Panc1 (cell line): ENCODE data around the gene PGBD1. TPM values are rescaled to one million over a fixed set of nuclear protein-coding genes. Genes with fewer than 3 reads are reported as not detected.

ENCODE experiments used
- ATAC-seq: fragments of 200-7000 bp; cut with Tn5 transposase; 2 replicates; pipeline ENCODE4 v1.9.1; 2020; ENCODE audit warnings: mild to moderate bottlenecking, moderate library complexity
- BruUV-seq: library from RNA; stranded (reverse); fragments of 400-500 nt; replicated peaks from 2 replicates; lab custom pipeline; 2021; lab: Mats Ljungman, UMichigan
- CTCF ChIA-PET: fragments of 300-600 bp; sonication (Branson Sonifier 250); formaldehyde crosslinking; loops from one replicate; lab custom pipeline; 2022; ENCODE audit warnings: antibody characterized with exemption; lab: Charles Lee
- POLR2A ChIA-PET: fragments of 300-600 bp; sonication (Branson Sonifier 250); formaldehyde crosslinking; loops from one replicate; lab custom pipeline; 2022; ENCODE audit warnings: antibody characterized with exemption; lab: Charles Lee
- DNase-seq: peaks from one replicate; pipeline ENCODE4 v3.0.0-alpha.2; 2010; ENCODE audit warnings: low read depth, low spot score
- H3K27ac ChIP-seq: 2 replicates; pipeline ENCODE4 v1.5.1; 2011; ENCODE audit warnings: mild to moderate bottlenecking, low read length, inconsistent platforms
- H3K27me3 ChIP-seq: fragments of 200-500 bp; sonication (Bioruptor generic); 2 replicates; pipeline ENCODE4 v1.6.0; 2014; ENCODE audit warnings: low read length, inconsistent platforms; ENCODE audit not compliant: control insufficient read depth, insufficient read depth
- H3K36me3 ChIP-seq: fragments of 200-500 bp; sonication (Bioruptor generic); 2 replicates; pipeline ENCODE4 v1.5.1; 2014; ENCODE audit warnings: inconsistent platforms, mild to moderate bottlenecking, low read length, moderate library complexity; ENCODE audit not compliant: control insufficient read depth, insufficient read depth
- H3K4me1 ChIP-seq: 2 replicates; pipeline ENCODE4 v1.5.1; 2011; ENCODE audit warnings: inconsistent platforms, mild to moderate bottlenecking, low read length, moderate library complexity; ENCODE audit not compliant: control insufficient read depth, insufficient read depth
- H3K4me3 ChIP-seq, 2 experiments: 2 replicates each; pipeline ENCODE4 v1.5.1; 2011 to 2012; ENCODE audit warnings: low read depth in 2 of 2, low read length in 2 of 2, mild to moderate bottlenecking in 2 of 2, inconsistent platforms in 1 of 2, moderate library complexity in 1 of 2
- H3K9me3 ChIP-seq: fragments of 200-500 bp; sonication (Bioruptor generic); 2 replicates; pipeline ENCODE4 v1.5.1; 2014; ENCODE audit warnings: low read depth, mild to moderate bottlenecking, inconsistent platforms, low read length, moderate library complexity; ENCODE audit not compliant: control insufficient read depth, insufficient read depth
- POLR2AphosphoS5 ChIP-seq: IDR thresholded peaks from 2 replicates; pipeline ENCODE4 v1.6.1; 2012; ENCODE audit warnings: mild to moderate bottlenecking, low read depth, low read length, moderate library complexity
- SIN3A ChIP-seq: IDR thresholded peaks from 2 replicates; pipeline ENCODE4 v1.6.1; 2012; ENCODE audit warnings: low read depth, mild to moderate bottlenecking, low read length, moderate library complexity, borderline replicate concordance; ENCODE audit not compliant: insufficient read depth
- TCF7L2 ChIP-seq: IDR thresholded peaks from 2 replicates; pipeline ENCODE4 v1.6.1; 2011; ENCODE audit warnings: mild to moderate bottlenecking, low read depth, low read length, inconsistent platforms
- in situ Hi-C: cut with HindIII; loops from 2 replicates; pipeline ENCODE4 v1.10.0; 2016; ENCODE audit warnings: low sequenced_read_pairs, low pct_unique_long_range_greater_than_20kb
- intact Hi-C: fragments of 100-400 bp; cut with micrococcal nuclease; formaldehyde crosslinking; loops from one replicate; pipeline ENCODE4 v1.10.0; 2022; ENCODE audit not compliant: unreplicated experiment
- total RNA-seq: library from RNA; stranded (reverse); gene quantifications from one replicate; pipeline ENCODE4 v1.2.1, GENCODE V29; 2021; ENCODE audit not compliant: unreplicated experiment
- TF ChIP-seq, protein P1 (sequence below): fragments of 450-650 bp; IDR thresholded peaks from 2 replicates; pipeline ENCODE4 v1.5.1; 2017; ENCODE audit warnings: mild to moderate bottlenecking
- TF ChIP-seq, protein P2 (sequence below), 2 experiments: IDR thresholded peaks; 2 replicates each; pipeline ENCODE4 v1.6.1; 2011 to 2012; ENCODE audit warnings: low read depth in 2 of 2, control low read depth in 1 of 2, low read length in 1 of 2, mild to moderate bottlenecking in 1 of 2, moderate library complexity in 1 of 2; ENCODE audit not compliant: insufficient read depth in 1 of 2

PGBD1 gene
- total RNA-seq, 1 experiment from 2014 or later = 7.6 TPM

DNA sequence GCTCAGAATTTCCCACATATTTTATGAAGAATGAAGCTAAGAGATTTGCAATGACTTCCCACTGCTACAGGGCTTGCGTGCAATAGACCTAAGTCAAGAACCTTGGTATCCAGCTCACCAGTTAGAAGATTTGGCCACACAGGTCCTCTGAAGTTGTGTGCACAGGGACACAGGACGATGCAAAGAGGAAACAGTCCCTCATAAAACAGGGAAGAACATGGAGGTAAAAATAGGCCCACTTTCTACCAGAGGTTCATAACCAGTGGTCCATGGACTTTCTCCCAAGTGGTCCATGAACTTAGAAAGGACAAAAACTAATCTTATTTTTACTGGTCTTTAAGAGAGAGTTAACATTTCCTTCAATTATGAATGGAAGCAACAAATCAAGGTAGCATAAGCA lies 30.6 kb upstream of the PGBD1 start:
- Histone ChIP-seq H3K27ac (peak overlapping the region; percentile 51), H3K27me3 (no peaks in the 10 kb centered on the region), H3K9me3 (no peaks in the 10 kb centered on the region), H3K4me1 (peaks cover 11% of the 10 kb centered on the region), H3K4me3 (peak overlapping the region; percentile 90 to 97), H3K36me3 (peaks cover 4% of the 10 kb centered on the region; the same call in 1 of the 2 replicates)
- in situ Hi-C loops (no loop called here), intact Hi-C loops (no loop called here)
- ATAC-seq (no peak), DNase-seq (no peak)
- TSS peak; percentile 71 for BruUV-seq
- ChIA-PET CTCF (no interaction called here), POLR2A (no interaction called here)
- TF ChIP-seq TCF7L2 (no peak), POLR2AphosphoS5 (no peak), SIN3A (no peak)
- TF ChIP-seq, protein P1, sequence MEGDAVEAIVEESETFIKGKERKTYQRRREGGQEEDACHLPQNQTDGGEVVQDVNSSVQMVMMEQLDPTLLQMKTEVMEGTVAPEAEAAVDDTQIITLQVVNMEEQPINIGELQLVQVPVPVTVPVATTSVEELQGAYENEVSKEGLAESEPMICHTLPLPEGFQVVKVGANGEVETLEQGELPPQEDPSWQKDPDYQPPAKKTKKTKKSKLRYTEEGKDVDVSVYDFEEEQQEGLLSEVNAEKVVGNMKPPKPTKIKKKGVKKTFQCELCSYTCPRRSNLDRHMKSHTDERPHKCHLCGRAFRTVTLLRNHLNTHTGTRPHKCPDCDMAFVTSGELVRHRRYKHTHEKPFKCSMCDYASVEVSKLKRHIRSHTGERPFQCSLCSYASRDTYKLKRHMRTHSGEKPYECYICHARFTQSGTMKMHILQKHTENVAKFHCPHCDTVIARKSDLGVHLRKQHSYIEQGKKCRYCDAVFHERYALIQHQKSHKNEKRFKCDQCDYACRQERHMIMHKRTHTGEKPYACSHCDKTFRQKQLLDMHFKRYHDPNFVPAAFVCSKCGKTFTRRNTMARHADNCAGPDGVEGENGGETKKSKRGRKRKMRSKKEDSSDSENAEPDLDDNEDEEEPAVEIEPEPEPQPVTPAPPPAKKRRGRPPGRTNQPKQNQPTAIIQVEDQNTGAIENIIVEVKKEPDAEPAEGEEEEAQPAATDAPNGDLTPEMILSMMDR = no peak

DNA sequence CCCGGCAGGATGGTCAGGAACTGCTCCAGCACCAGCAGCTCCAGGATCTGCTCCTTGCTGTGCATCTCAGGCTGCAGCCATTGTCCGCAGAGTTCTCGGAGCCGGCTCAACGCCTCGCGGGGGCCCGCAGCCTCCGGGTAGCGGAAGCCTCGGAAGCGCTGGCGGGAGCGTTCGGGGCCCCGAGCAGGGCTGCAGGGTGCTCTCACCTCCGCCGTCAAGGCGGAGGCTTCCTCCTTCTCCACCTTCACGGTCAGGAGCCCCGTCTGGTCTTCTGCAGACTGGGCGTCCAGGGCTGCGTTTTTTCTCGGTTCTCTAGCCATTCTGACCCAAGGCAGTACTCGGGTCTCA lies 29.7 kb upstream of the PGBD1 start:
- Histone ChIP-seq H3K4me3 (peak overlapping the region; percentile 90 to 97), H3K4me1 (peaks cover 11% of the 10 kb centered on the region), H3K27ac (peak overlapping the region; percentile 93), H3K9me3 (no peaks in the 10 kb centered on the region), H3K27me3 (no peaks in the 10 kb centered on the region), H3K36me3 (peaks cover 4% of the 10 kb centered on the region; the same call in 1 of the 2 replicates)
- in situ Hi-C loops = no loop called here
- CTCF ChIA-PET = no interaction called here
- POLR2A ChIA-PET = interaction anchor here (0.5 kb wide), 1 partner anchor 44 kb away, joined by 4 read pairs; no protein-coding TSS in a partner anchor
- intact Hi-C loops = no loop called here
- DNase-seq (no peak), ATAC-seq (peak; percentile 72)
- TF ChIP-seq, protein P2, sequence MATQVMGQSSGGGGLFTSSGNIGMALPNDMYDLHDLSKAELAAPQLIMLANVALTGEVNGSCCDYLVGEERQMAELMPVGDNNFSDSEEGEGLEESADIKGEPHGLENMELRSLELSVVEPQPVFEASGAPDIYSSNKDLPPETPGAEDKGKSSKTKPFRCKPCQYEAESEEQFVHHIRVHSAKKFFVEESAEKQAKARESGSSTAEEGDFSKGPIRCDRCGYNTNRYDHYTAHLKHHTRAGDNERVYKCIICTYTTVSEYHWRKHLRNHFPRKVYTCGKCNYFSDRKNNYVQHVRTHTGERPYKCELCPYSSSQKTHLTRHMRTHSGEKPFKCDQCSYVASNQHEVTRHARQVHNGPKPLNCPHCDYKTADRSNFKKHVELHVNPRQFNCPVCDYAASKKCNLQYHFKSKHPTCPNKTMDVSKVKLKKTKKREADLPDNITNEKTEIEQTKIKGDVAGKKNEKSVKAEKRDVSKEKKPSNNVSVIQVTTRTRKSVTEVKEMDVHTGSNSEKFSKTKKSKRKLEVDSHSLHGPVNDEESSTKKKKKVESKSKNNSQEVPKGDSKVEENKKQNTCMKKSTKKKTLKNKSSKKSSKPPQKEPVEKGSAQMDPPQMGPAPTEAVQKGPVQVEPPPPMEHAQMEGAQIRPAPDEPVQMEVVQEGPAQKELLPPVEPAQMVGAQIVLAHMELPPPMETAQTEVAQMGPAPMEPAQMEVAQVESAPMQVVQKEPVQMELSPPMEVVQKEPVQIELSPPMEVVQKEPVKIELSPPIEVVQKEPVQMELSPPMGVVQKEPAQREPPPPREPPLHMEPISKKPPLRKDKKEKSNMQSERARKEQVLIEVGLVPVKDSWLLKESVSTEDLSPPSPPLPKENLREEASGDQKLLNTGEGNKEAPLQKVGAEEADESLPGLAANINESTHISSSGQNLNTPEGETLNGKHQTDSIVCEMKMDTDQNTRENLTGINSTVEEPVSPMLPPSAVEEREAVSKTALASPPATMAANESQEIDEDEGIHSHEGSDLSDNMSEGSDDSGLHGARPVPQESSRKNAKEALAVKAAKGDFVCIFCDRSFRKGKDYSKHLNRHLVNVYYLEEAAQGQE (IDR thresholded peaks at IDR 0.05; ENCODE audit: insufficient read depth in 1 of 2, low read depth in 2 of 2, low read length in 1 of 2) = no peak
- TF ChIP-seq SIN3A = no peak
- no peak for TF ChIP-seq TCF7L2
- TF ChIP-seq POLR2AphosphoS5 = no peak
- TF ChIP-seq, protein P1 = no peak
- no TSS peak for BruUV-seq
